Mucosa of rectum (tissue), 2 donors: Measurements from ENCODE around the gene NFYC.

Source experiments
- H3K27ac ChIP-seq, 2 donors: one replicate each; pipeline ENCODE4 v1.7.0; 2013; ENCODE audit warnings: inconsistent platforms in 2 of 2, low read depth in 2 of 2, low read length in 2 of 2
- H3K27me3 ChIP-seq, 2 donors: one replicate each; pipeline ENCODE4 v1.7.0; 2013; ENCODE audit warnings: low read length in 2 of 2; ENCODE audit not compliant: control insufficient read depth in 2 of 2, insufficient read depth in 2 of 2
- H3K36me3 ChIP-seq, 2 donors: one replicate each; pipeline ENCODE4 v1.7.0; 2013; ENCODE audit warnings: low read length in 2 of 2; ENCODE audit not compliant: control insufficient read depth in 2 of 2, insufficient read depth in 2 of 2
- H3K4me1 ChIP-seq, 2 donors: one replicate each; pipeline ENCODE4 v1.7.0; 2013; ENCODE audit warnings: low read length in 2 of 2, mild to moderate bottlenecking in 1 of 2; ENCODE audit not compliant: control insufficient read depth in 2 of 2, insufficient read depth in 2 of 2
- H3K4me3 ChIP-seq, 2 donors: one replicate each; pipeline ENCODE4 v1.7.0; 2013; ENCODE audit warnings: low read length in 2 of 2
- H3K9ac ChIP-seq, 2 donors: one replicate each; pipeline ENCODE4 v1.7.0; 2013; ENCODE audit warnings: low read length in 2 of 2, low read depth in 1 of 2, mild to moderate bottlenecking in 1 of 2
- H3K9me3 ChIP-seq, 2 donors: one replicate each; pipeline ENCODE4 v1.7.0; 2013; ENCODE audit warnings: low read length in 2 of 2; ENCODE audit not compliant: control insufficient read depth in 2 of 2
- donor health status: healthy.
- donor health status: Normal muscosa, but diverticular disease.

The NFYC gene

GRCh38 chr1:40652979-40653378 lies 38.5 kb upstream of the NFYC start:
- H3K4me1 ChIP-seq, result peaks cover 25 to 36% of the 10 kb centered on the region in 2 donors
- H3K9ac ChIP-seq, result no peak overlapping the region
- H3K27me3 ChIP-seq, result no peaks in the 10 kb centered on the region
- no peaks in the 10 kb centered on the region for H3K36me3 ChIP-seq
- no peak overlapping the region for H3K4me3 ChIP-seq
- no peak overlapping the region for H3K27ac ChIP-seq
- no peaks in the 10 kb centered on the region for H3K9me3 ChIP-seq

- H3K4me3 ChIP-seq, result no peak overlapping the region
- H3K4me1 ChIP-seq, result peaks cover 25 to 36% of the 10 kb centered on the region in 2 donors
- no peaks in the 10 kb centered on the region for H3K9me3 ChIP-seq
- no peak overlapping the region for H3K9ac ChIP-seq
- no peaks in the 10 kb centered on the region for H3K36me3 ChIP-seq
- H3K27me3 ChIP-seq, result no peaks in the 10 kb centered on the region
- no peak overlapping the region for H3K27ac ChIP-seq
Observed at GRCh38 chr1:40653851-40654537, 37.5 kb upstream of the NFYC start.

GRCh38 chr1:40657046-40657445 lies 34.5 kb upstream of the NFYC start:
- peaks cover 0 to 4% of the 10 kb centered on the region in 2 donors for H3K36me3 ChIP-seq
- H3K9me3 ChIP-seq, result no peaks in the 10 kb centered on the region
- no peak overlapping the region for H3K4me3 ChIP-seq
- no peaks in the 10 kb centered on the region for H3K27me3 ChIP-seq
- no peak overlapping the region for H3K9ac ChIP-seq
- H3K27ac ChIP-seq, result no peak overlapping the region
- H3K4me1 ChIP-seq, result peaks cover 8 to 14% of the 10 kb centered on the region in 2 donors

GRCh38 chr1:40658751-40659648 lies 32.5 kb upstream of the NFYC start:
- H3K27me3 ChIP-seq, result no peaks in the 10 kb centered on the region
- no peak overlapping the region for H3K27ac ChIP-seq
- peaks cover 0 to 4% of the 10 kb centered on the region in 2 donors for H3K36me3 ChIP-seq
- H3K4me3 ChIP-seq, result no peak overlapping the region
- no peak overlapping the region for H3K9ac ChIP-seq
- H3K4me1 ChIP-seq, result peaks cover 0 to 3% of the 10 kb centered on the region in 2 donors
- no peaks in the 10 kb centered on the region for H3K9me3 ChIP-seq

GRCh38 chr1:40659649-40659947 lies 31.9 kb upstream of the NFYC start:
- H3K36me3 ChIP-seq, result peaks cover 0 to 4% of the 10 kb centered on the region in 2 donors
- H3K27ac ChIP-seq, result no peak overlapping the region
- peaks cover 0 to 3% of the 10 kb centered on the region in 2 donors for H3K4me1 ChIP-seq
- no peaks in the 10 kb centered on the region for H3K27me3 ChIP-seq
- H3K9ac ChIP-seq, result no peak overlapping the region
- H3K4me3 ChIP-seq, result no peak overlapping the region
- no peaks in the 10 kb centered on the region for H3K9me3 ChIP-seq

GRCh38 chr1:40661678-40662077 lies 29.8 kb upstream of the NFYC start:
- Histone ChIP-seq H3K36me3 (peaks cover 0 to 4% of the 10 kb centered on the region in 2 donors), H3K27ac (no peak overlapping the region), H3K4me1 (peaks cover 3 to 9% of the 10 kb centered on the region in 2 donors), H3K9ac (no peak overlapping the region), H3K9me3 (no peaks in the 10 kb centered on the region), H3K4me3 (no peak overlapping the region), H3K27me3 (no peaks in the 10 kb centered on the region)

GRCh38 chr1:40662151-40662550 lies 29.4 kb upstream of the NFYC start:
- Histone ChIP-seq H3K4me3 (no peak overlapping the region), H3K9me3 (no peaks in the 10 kb centered on the region), H3K27me3 (no peaks in the 10 kb centered on the region), H3K27ac (no peak overlapping the region), H3K4me1 (peaks cover 3 to 9% of the 10 kb centered on the region in 2 donors), H3K36me3 (peaks cover 0 to 4% of the 10 kb centered on the region in 2 donors), H3K9ac (no peak overlapping the region)

- Histone ChIP-seq H3K9me3 (no peaks in the 10 kb centered on the region), H3K27ac (peak overlapping the region; percentile 23 to 42), H3K9ac (no peak overlapping the region), H3K4me1 (peaks cover 3 to 9% of the 10 kb centered on the region in 2 donors), H3K27me3 (no peaks in the 10 kb centered on the region), H3K4me3 (no peak overlapping the region), H3K36me3 (peaks cover 0 to 4% of the 10 kb centered on the region in 2 donors)
Observed at GRCh38 chr1:40662864-40663263, 28.6 kb upstream of the NFYC start.

GRCh38 chr1:40663324-40664166 lies 28.0 kb upstream of the NFYC start:
- peaks cover 0 to 4% of the 10 kb centered on the region in 2 donors for H3K36me3 ChIP-seq
- no peaks in the 10 kb centered on the region for H3K27me3 ChIP-seq
- H3K4me3 ChIP-seq, result no peak overlapping the region
- peaks cover 3 to 9% of the 10 kb centered on the region in 2 donors for H3K4me1 ChIP-seq
- H3K9ac ChIP-seq, result no peak overlapping the region
- H3K9me3 ChIP-seq, result no peaks in the 10 kb centered on the region
- peak overlapping the region; percentile 23 to 42 for H3K27ac ChIP-seq

- Histone ChIP-seq H3K27me3 (no peaks in the 10 kb centered on the region), H3K4me3 (no peak overlapping the region), H3K9me3 (no peaks in the 10 kb centered on the region), H3K9ac (no peak overlapping the region), H3K36me3 (peaks cover 0 to 4% of the 10 kb centered on the region in 2 donors), H3K4me1 (peaks cover 3 to 12% of the 10 kb centered on the region in 2 donors), H3K27ac (no peak overlapping the region)
Observed at GRCh38 chr1:40664167-40664537, 27.4 kb upstream of the NFYC start.
